Pancreas (tissue), 10 donors: ENCODE measurements around the gene IL26. TPM values are rescaled to one million over a fixed set of nuclear protein-coding genes. Genes with fewer than 3 reads are reported as not detected.

Experiments
- ATAC-seq, 4 donors: fragments of 200-7000 bp; cut with Tn5 transposase; one replicate each; pipeline versions ENCODE4 v1.8.0 to v1.9.1; 2020; ENCODE audit warnings: mild to moderate bottlenecking in 4 of 4, moderate library complexity in 4 of 4
- DNase-seq, 6 donors: peaks; one replicate each; pipeline ENCODE4 v3.0.0-alpha.2; 2020
- FAIRE-seq: peaks from 2 replicates; lab custom pipeline; 2012; peaks lifted over from hg19 to GRCh38; lab: Jason Lieb, UNC
- H3K27ac ChIP-seq, 4 donors: fragments of 200-600 bp; sonication (generic); 1 replicate in 3 of 4; 2 replicates in 1 of 4; pipeline versions ENCODE4 v1.5.0 to v1.8.0; 2020
- H3K27me3 ChIP-seq, 4 donors: fragments of 200-600 bp; one replicate each; pipeline ENCODE4 v1.8.0; 2021
- H3K36me3 ChIP-seq, 3 donors: fragments of 200-600 bp; sonication (generic) in 1 of 3; one replicate each; pipeline versions ENCODE4 v1.5.0 to v1.8.0; 2020 to 2021
- H3K4me1 ChIP-seq, 3 donors: fragments of 200-600 bp; one replicate each; pipeline ENCODE4 v1.8.0; 2021
- H3K4me3 ChIP-seq, 4 donors: fragments of 200-600 bp; sonication (generic) in 2 of 4; one replicate each; pipeline versions ENCODE4 v1.5.0 to v1.8.0; 2020 to 2021
- H3K9me3 ChIP-seq, 4 donors: fragments of 200-600 bp; one replicate each; pipeline ENCODE4 v1.8.0; 2021
- CTCF ChIP-seq, 4 donors: fragments of 200-600 bp; sonication (generic) in 3 of 4; IDR thresholded peaks; one replicate each; pipeline versions ENCODE4 v1.5.0 to v1.8.0; 2021; ENCODE audit warnings: antibody characterized with exemption in 4 of 4
- WGBS, 2 donors: extraction: QIAGEN DNeasy Blood & Tissue Kit; methylation state at CpG; one replicate each; pipeline ENCODE4 v1.1.7; 2013; 5-methylcytosine and 5-hydroxymethylcytosine counted together
- intact Hi-C, 3 donors: fragments of 100-400 bp; cut with DNase I; formaldehyde crosslinking; loops; one replicate each; pipeline versions ENCODE4 v1.11.1 to v1.14.2; 2022
- polyA plus RNA-seq, 2 donors: library from polyadenylated mRNA; stranded (reverse); fragments of 200-250 nt; gene quantifications; one replicate each; pipeline ENCODE4 v1.2.3, GENCODE V29; 2013
- total RNA-seq, 6 donors: library from RNA; stranded (reverse); fragmentation: NEBNext Ultra II Directional in 4 of 6; extraction: Animal tissue kit (Norgen Biotek cat#: 25700) in 4 of 6; gene quantifications; one replicate each; pipeline versions ENCODE4 v1.2.1 to v1.2.4, GENCODE V29; 2021 to 2023
- donor health status: healthy with polysubstance abuse.
- donor health status: DM: no; HTN: no; CAD: no; lungs with moderate emphysema.
- donor health status: DM: no; HTN: no; CAD: no.
- donor health status: control.
- donor health status: control.
- donor health status: Bipolar disorder and iron deficiency.
- donor health status: DM: yes; HTN: yes; CAD: no.
- donor health status: DM: no; HTN: no; CAD: no.
- donor health status: DM: no; HTN: no; CAD: no.
- donor health status: DM: yes; HTN: yes; CAD: no.

Gene IL26
- total and polyA plus RNA-seq, 8 donors, result not detected

DNA sequence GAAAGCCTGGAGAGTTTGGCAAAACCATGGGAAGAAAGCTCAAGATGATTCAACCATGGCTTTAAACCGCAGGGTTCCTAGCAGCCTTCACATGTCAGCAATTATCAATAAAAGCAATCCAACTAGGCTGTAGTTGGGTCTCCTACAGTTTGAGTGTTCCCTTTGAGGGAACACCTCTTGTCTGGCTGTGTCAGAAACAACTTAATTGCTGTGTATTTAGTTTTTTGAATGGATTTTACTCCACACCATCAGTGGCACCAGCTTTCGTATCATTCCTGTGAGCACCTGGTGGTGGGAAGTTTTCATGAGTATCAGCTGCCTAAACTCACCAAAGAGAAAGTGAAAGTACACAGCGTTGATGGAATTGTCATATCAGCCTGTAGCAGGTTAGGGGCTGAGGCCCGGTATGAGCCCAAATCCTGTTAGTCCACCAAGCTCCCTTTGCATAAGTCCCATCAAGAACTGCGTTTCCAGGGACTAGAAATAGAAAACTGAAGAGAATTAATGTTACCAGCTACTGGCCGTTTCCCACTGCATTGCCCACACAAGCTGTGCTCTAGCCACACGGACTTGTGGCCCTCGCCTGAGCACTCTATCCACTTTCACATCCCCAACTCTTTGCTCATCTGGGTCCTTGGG, 10.9 kb upstream of the IL26 start:
- Histone ChIP-seq H3K36me3 (no peaks in the 10 kb centered on the region), H3K27ac (peak overlapping the region; percentile 9 to 53 (median 29)), H3K9me3 (no peaks in the 10 kb centered on the region), H3K4me3 (peak overlapping the region in 3 of 4 donors; percentile 4 to 35 (median 25)), H3K27me3 (no peaks in the 10 kb centered on the region), H3K4me1 (peaks cover 0 to 6% (median 0%) of the 10 kb centered on the region in 3 donors)
- 22 to 36% methylated on average over 8 of the region's 8 CpGs for WGBS, 2 donors
- DNase-seq (peak in 3 of 6 donors; percentile 37 to 46 (median 38)), ATAC-seq (peak; percentile 89 to 97 (median 94)), FAIRE-seq (no peak)
- intact Hi-C loops, result no loop called here
- peak in 1 of 4 donors; percentile 17 for TF ChIP-seq CTCF (IDR thresholded peaks at IDR 0.05)

GRCh38 chr12:68235576-68235975, 10.0 kb upstream of the IL26 start:
- no peak for TF ChIP-seq CTCF (IDR thresholded peaks at IDR 0.05)
- no peak for ATAC-seq
- peaks cover 0 to 6% (median 0%) of the 10 kb centered on the region in 3 donors for H3K4me1 ChIP-seq
- H3K36me3 ChIP-seq, result no peaks in the 10 kb centered on the region
- no peaks in the 10 kb centered on the region for H3K9me3 ChIP-seq
- H3K4me3 ChIP-seq, result no peak overlapping the region
- FAIRE-seq, result no peak
- H3K27ac ChIP-seq, result no peak overlapping the region
- intact Hi-C loops, result no loop called here
- H3K27me3 ChIP-seq, result no peaks in the 10 kb centered on the region
- DNase-seq, result no peak
- 91 to 92% methylated on average over 2 of the region's 2 CpGs for WGBS, 2 donors

GRCh38 chr12:68234140-68234539, 8.5 kb upstream of the IL26 start:
- intact Hi-C loops, result no loop called here
- Histone ChIP-seq H3K9me3 (no peaks in the 10 kb centered on the region), H3K36me3 (no peaks in the 10 kb centered on the region), H3K4me3 (no peak overlapping the region), H3K27ac (no peak overlapping the region), H3K27me3 (no peaks in the 10 kb centered on the region), H3K4me1 (peaks cover 0 to 6% (median 0%) of the 10 kb centered on the region in 3 donors)
- no peak for TF ChIP-seq CTCF (IDR thresholded peaks at IDR 0.05)
- DNase-seq (no peak), FAIRE-seq (no peak), ATAC-seq (no peak)
- WGBS, 2 donors, result 86 to 100% methylated on average over 2 of the region's 2 CpGs

DNA sequence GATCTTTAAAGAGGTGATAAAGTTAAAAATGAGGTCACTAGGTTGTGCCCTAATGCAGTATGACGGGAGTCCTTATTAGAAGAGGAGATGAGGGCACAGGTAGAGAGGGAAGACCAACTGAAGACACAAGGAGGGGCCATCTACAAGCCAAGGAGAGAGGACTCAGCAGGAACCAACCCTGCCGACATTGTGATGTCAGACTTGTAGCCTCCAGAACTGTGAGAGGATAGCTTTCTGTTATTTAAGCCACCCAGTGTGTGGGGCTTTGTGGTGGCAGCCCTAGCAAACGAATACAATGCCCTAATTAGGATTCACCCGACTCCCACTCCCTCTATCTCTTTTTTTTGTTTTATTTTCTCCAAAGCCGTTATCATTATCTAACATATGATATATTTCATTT, 7.9 kb upstream of the IL26 start:
- WGBS, 2 donors, result 69 to 80% methylated on average over 5 of the region's 5 CpGs
- ATAC-seq (no peak), DNase-seq (no peak), FAIRE-seq (no peak)
- H3K27me3 ChIP-seq, result no peaks in the 10 kb centered on the region
- intact Hi-C loops, result no loop called here
- no peak overlapping the region for H3K27ac ChIP-seq
- H3K36me3 ChIP-seq, result no peaks in the 10 kb centered on the region
- no peaks in the 10 kb centered on the region for H3K9me3 ChIP-seq
- no peak for TF ChIP-seq CTCF (IDR thresholded peaks at IDR 0.05)
- no peak overlapping the region for H3K4me3 ChIP-seq
- peaks cover 0 to 6% (median 0%) of the 10 kb centered on the region in 3 donors for H3K4me1 ChIP-seq

GRCh38 chr12:68231691-68232090, 6.1 kb upstream of the IL26 start:
- 42 to 58% methylated on average over 3 of the region's 3 CpGs for WGBS, 2 donors
- H3K4me3 ChIP-seq, result no peak overlapping the region
- no peaks in the 10 kb centered on the region for H3K36me3 ChIP-seq
- H3K4me1 ChIP-seq, result peaks cover 0 to 6% (median 0%) of the 10 kb centered on the region in 3 donors
- intact Hi-C loops, result no loop called here
- no peak for DNase-seq
- H3K9me3 ChIP-seq, result no peaks in the 10 kb centered on the region
- no peak for TF ChIP-seq CTCF (IDR thresholded peaks at IDR 0.05)
- H3K27ac ChIP-seq, result no peak overlapping the region
- no peaks in the 10 kb centered on the region for H3K27me3 ChIP-seq
- ATAC-seq, result no peak
- no peak for FAIRE-seq
